HG02973 (cell line): ENCODE results near the gene GPR27.

Experiments used
- ATAC-seq: cut with Tn5 transposase; IDR thresholded peaks from one replicate; pipeline ENCODE4 v1.9.1; 2021; ENCODE audit warnings: moderate library complexity; ENCODE audit not compliant: unreplicated experiment

GPR27 gene

GRCh38 chr3:71728632-71729342 is 24.9 kb upstream of the GPR27 start:
- ATAC-seq, result no peak

GRCh38 chr3:71732637-71733036 is 21.0 kb upstream of the GPR27 start:
- no peak for ATAC-seq

- ATAC-seq, result no peak
Observed at GRCh38 chr3:71733319-71733718, 20.3 kb upstream of the GPR27 start.

GRCh38 chr3:71734881-71735280 is 18.8 kb upstream of the GPR27 start:
- ATAC-seq, result no peak

GRCh38 chr3:71742621-71743020 is 11.0 kb upstream of the GPR27 start:
- ATAC-seq, result no peak

GRCh38 chr3:71744738-71745137 is 8.9 kb upstream of the GPR27 start:
- no peak for ATAC-seq

GRCh38 chr3:71751602-71752001 is 2.1 kb upstream of the GPR27 start:
- ATAC-seq, result no peak

GRCh38 chr3:71752831-71753700 is 589 bp upstream of the GPR27 start:
- ATAC-seq, result no peak

GRCh38 chr3:71754610-71755253 is 1.1 kb downstream of the GPR27 start:
- no peak for ATAC-seq

GRCh38 chr3:71758091-71758490 is 4.4 kb downstream of the GPR27 start:
- ATAC-seq, result no peak

- ATAC-seq, result no peak
Observed at GRCh38 chr3:71759401-71759800, 5.7 kb downstream of the GPR27 start.

GRCh38 chr3:71760140-71760539 is 6.5 kb downstream of the GPR27 start:
- no peak for ATAC-seq

- no peak for ATAC-seq
Observed at GRCh38 chr3:71763426-71763825, 9.8 kb downstream of the GPR27 start.

GRCh38 chr3:71771126-71771525 is 17.5 kb downstream of the GPR27 start:
- ATAC-seq, result no peak

- ATAC-seq, result no peak
Observed at GRCh38 chr3:71771884-71772283, 18.2 kb downstream of the GPR27 start.

GRCh38 chr3:71776538-71776937 is 22.9 kb downstream of the GPR27 start:
- ATAC-seq, result no peak

GRCh38 chr3:71778353-71778752 is 24.7 kb downstream of the GPR27 start:
- no peak for ATAC-seq

- no peak for ATAC-seq
Observed at GRCh38 chr3:71779674-71780377, 26.2 kb downstream of the GPR27 start.

- no peak for ATAC-seq
Observed at GRCh38 chr3:71780430-71780829, 26.8 kb downstream of the GPR27 start.

GRCh38 chr3:71783152-71783551 is 29.5 kb downstream of the GPR27 start:
- ATAC-seq, result no peak
